Activated CD4-positive, alpha-beta T cell treated with anti-CD3 and anti-CD28 coated beads, Interleukin-2, amount 10 ng/mL, durations not matched to agents 7 days and 5 days (primary cell): ENCODE results near the gene TSC1. TPM values are rescaled to one million over a fixed set of nuclear protein-coding genes. Genes with fewer than 3 reads are reported as not detected.

Source experiments
- CTCF ChIA-PET: fragments of 350-600 bp; sonication (Branson Sonifier 250); formaldehyde crosslinking; loops from one replicate; lab custom pipeline; 2021; ENCODE audit warnings: antibody characterized with exemption; lab: Charles Lee
- POLR2A ChIA-PET: fragments of 350-600 bp; sonication (Branson Sonifier 250); formaldehyde crosslinking; loops from one replicate; lab custom pipeline; 2021; ENCODE audit warnings: antibody characterized with exemption; lab: Charles Lee
- DNase-seq: peaks from one replicate; pipeline ENCODE4 v3.0.0-alpha.2; 2020
- H3K27ac Mint-ChIP-seq: one replicate; pipeline ENCODE4 v1.8.0; 2021; ENCODE audit warnings: mild to moderate bottlenecking, moderate library complexity, mixed read lengths
- H3K27me3 Mint-ChIP-seq: one replicate; pipeline ENCODE4 v1.8.0; 2021; ENCODE audit warnings: mixed read lengths
- H3K36me3 Mint-ChIP-seq: one replicate; pipeline ENCODE4 v1.8.0; 2021; ENCODE audit warnings: low read depth, mixed read lengths
- H3K4me1 Mint-ChIP-seq: one replicate; pipeline ENCODE4 v1.8.0; 2021; ENCODE audit warnings: mixed read lengths
- H3K4me3 Mint-ChIP-seq: one replicate; pipeline ENCODE4 v1.8.0; 2021; ENCODE audit warnings: mild to moderate bottlenecking, moderate library complexity, mixed read lengths
- H3K9me3 Mint-ChIP-seq: one replicate; pipeline ENCODE4 v1.8.0; 2021; ENCODE audit warnings: mixed read lengths
- total RNA-seq, 2 experiments: library from RNA; stranded (reverse); gene quantifications; one replicate each; pipeline ENCODE4 v1.2.3, GENCODE V29; 2021

TSC1 gene
- total RNA-seq, 2 experiments from 2014 or later = 36.8 to 37.6 TPM

- Mint-ChIP-seq H3K4me1 (peaks cover 33% of the 10 kb centered on the region), H3K4me3 (peak overlapping the region; percentile 85), H3K36me3 (no peaks in the 10 kb centered on the region), H3K27me3 (no peaks in the 10 kb centered on the region), H3K9me3 (no peaks in the 10 kb centered on the region), H3K27ac (peak overlapping the region; percentile 99)
- DNase-seq = no peak
- POLR2A ChIA-PET = no interaction called here
- CTCF ChIA-PET = no interaction called here
Measured at GRCh38 chr9:132945186-132946130, 1.0 kb upstream of the TSC1 start.

- peak overlapping the region; percentile 85 for H3K4me3 Mint-ChIP-seq
- H3K27ac Mint-ChIP-seq = peak overlapping the region; percentile 90
- H3K36me3 Mint-ChIP-seq = no peaks in the 10 kb centered on the region
- peaks cover 33% of the 10 kb centered on the region for H3K4me1 Mint-ChIP-seq
- H3K9me3 Mint-ChIP-seq = no peaks in the 10 kb centered on the region
- POLR2A ChIA-PET = interaction anchor here (0.7 kb wide), 1 partner anchor 48 kb away, joined by 3 read pairs; no protein-coding TSS in a partner anchor
- no peaks in the 10 kb centered on the region for H3K27me3 Mint-ChIP-seq
- CTCF ChIA-PET = interaction anchor here (1.5 kb wide), 1 partner anchor 9 kb away, joined by 3 read pairs; no protein-coding TSS in a partner anchor
- DNase-seq = peak; percentile 10
Measured at GRCh38 chr9:132943651-132944293, 644 bp downstream of the TSC1 start.

- Mint-ChIP-seq H3K4me3 (peak overlapping the region; percentile 85), H3K36me3 (no peaks in the 10 kb centered on the region), H3K27ac (no peak overlapping the region), H3K4me1 (peaks cover 33% of the 10 kb centered on the region), H3K9me3 (no peaks in the 10 kb centered on the region), H3K27me3 (no peaks in the 10 kb centered on the region)
- POLR2A ChIA-PET = no interaction called here
- CTCF ChIA-PET = interaction anchor here (1.5 kb wide), 1 partner anchor 8 kb away, joined by 3 read pairs; no protein-coding TSS in a partner anchor
- no peak for DNase-seq
Measured at GRCh38 chr9:132942541-132943182, 1.8 kb downstream of the TSC1 start.

GRCh38 chr9:132939169-132939568 lies 5.2 kb downstream of the TSC1 start:
- POLR2A ChIA-PET = no interaction called here
- no peak overlapping the region for H3K27ac Mint-ChIP-seq
- H3K36me3 Mint-ChIP-seq = no peaks in the 10 kb centered on the region
- no peaks in the 10 kb centered on the region for H3K27me3 Mint-ChIP-seq
- H3K9me3 Mint-ChIP-seq = no peaks in the 10 kb centered on the region
- no peak for DNase-seq
- H3K4me1 Mint-ChIP-seq = peaks cover 20% of the 10 kb centered on the region
- no peak overlapping the region for H3K4me3 Mint-ChIP-seq
- CTCF ChIA-PET = interaction anchor here (0.6 kb wide), 1 partner anchor 1207 kb away, joined by 3 read pairs; no protein-coding TSS in a partner anchor

- POLR2A ChIA-PET = no interaction called here
- H3K27ac Mint-ChIP-seq = no peak overlapping the region
- H3K4me1 Mint-ChIP-seq = peaks cover 7% of the 10 kb centered on the region
- H3K4me3 Mint-ChIP-seq = no peak overlapping the region
- no peaks in the 10 kb centered on the region for H3K27me3 Mint-ChIP-seq
- CTCF ChIA-PET = no interaction called here
- no peak for DNase-seq
- no peaks in the 10 kb centered on the region for H3K9me3 Mint-ChIP-seq
- peaks cover 2% of the 10 kb centered on the region for H3K36me3 Mint-ChIP-seq
Measured at GRCh38 chr9:132937463-132937901, 6.9 kb downstream of the TSC1 start.

GRCh38 chr9:132935026-132935425 lies 9.4 kb downstream of the TSC1 start:
- Mint-ChIP-seq H3K9me3 (no peaks in the 10 kb centered on the region), H3K27me3 (no peaks in the 10 kb centered on the region), H3K4me1 (no peaks in the 10 kb centered on the region), H3K27ac (no peak overlapping the region), H3K36me3 (peaks cover 10% of the 10 kb centered on the region), H3K4me3 (no peak overlapping the region)
- POLR2A ChIA-PET = no interaction called here
- DNase-seq = no peak
- CTCF ChIA-PET = interaction anchor here (0.7 to 1.8 kb wide), 3 partner anchors 8 to 87 kb away, joined by 3 to 5 read pairs (median 3); no protein-coding TSS in a partner anchor

- POLR2A ChIA-PET = no interaction called here
- CTCF ChIA-PET = no interaction called here
- no peak for DNase-seq
- Mint-ChIP-seq H3K36me3 (peaks cover 26% of the 10 kb centered on the region), H3K27ac (no peak overlapping the region), H3K4me1 (no peaks in the 10 kb centered on the region), H3K27me3 (no peaks in the 10 kb centered on the region), H3K9me3 (no peaks in the 10 kb centered on the region), H3K4me3 (no peak overlapping the region)
Measured at GRCh38 chr9:132931178-132931735, 13.2 kb downstream of the TSC1 start.

- Mint-ChIP-seq H3K27me3 (no peaks in the 10 kb centered on the region), H3K4me1 (no peaks in the 10 kb centered on the region), H3K9me3 (no peaks in the 10 kb centered on the region), H3K27ac (no peak overlapping the region), H3K4me3 (no peak overlapping the region), H3K36me3 (peaks cover 32% of the 10 kb centered on the region)
- ChIA-PET POLR2A (no interaction called here), CTCF (interaction anchor here (0.9 kb wide), 1 partner anchor 8 kb away, joined by 3 read pairs; no protein-coding TSS in a partner anchor)
- DNase-seq = no peak
Measured at GRCh38 chr9:132927704-132928103, 16.7 kb downstream of the TSC1 start.

GRCh38 chr9:132923346-132923902 lies 21.0 kb downstream of the TSC1 start:
- Mint-ChIP-seq H3K4me1 (no peaks in the 10 kb centered on the region), H3K36me3 (peaks cover 43% of the 10 kb centered on the region), H3K27me3 (no peaks in the 10 kb centered on the region), H3K4me3 (no peak overlapping the region), H3K27ac (no peak overlapping the region), H3K9me3 (no peaks in the 10 kb centered on the region)
- POLR2A ChIA-PET = no interaction called here
- CTCF ChIA-PET = no interaction called here
- DNase-seq = no peak

GRCh38 chr9:132919614-132920268 lies 24.7 kb downstream of the TSC1 start:
- no peaks in the 10 kb centered on the region for H3K27me3 Mint-ChIP-seq
- DNase-seq = no peak
- H3K36me3 Mint-ChIP-seq = peaks cover 46% of the 10 kb centered on the region
- H3K4me3 Mint-ChIP-seq = no peak overlapping the region
- no peak overlapping the region for H3K27ac Mint-ChIP-seq
- H3K9me3 Mint-ChIP-seq = no peaks in the 10 kb centered on the region
- ChIA-PET CTCF (interaction anchor here (0.8 to 1.5 kb wide), 3 partner anchors 10 to 102 kb away, joined by 3 to 7 read pairs (median 3); no protein-coding TSS in a partner anchor), POLR2A (interaction anchor here (0.7 kb wide), 1 partner anchor 20 kb away, joined by 5 read pairs; no protein-coding TSS in a partner anchor)
- no peaks in the 10 kb centered on the region for H3K4me1 Mint-ChIP-seq

- ChIA-PET POLR2A (no interaction called here), CTCF (interaction anchor here (0.6 to 0.7 kb wide), 2 partner anchors 12 to 1043 kb away, joined by 3 read pairs; no protein-coding TSS in a partner anchor)
- Mint-ChIP-seq H3K4me3 (no peak overlapping the region), H3K27ac (no peak overlapping the region), H3K4me1 (no peaks in the 10 kb centered on the region), H3K36me3 (peaks cover 37% of the 10 kb centered on the region), H3K27me3 (no peaks in the 10 kb centered on the region), H3K9me3 (no peaks in the 10 kb centered on the region)
- no peak for DNase-seq
Measured at GRCh38 chr9:132914924-132915323, 29.5 kb downstream of the TSC1 start.
